DND-41 (cell line): ENCODE results near the gene MMS22L.

Source experiments
- ATAC-seq: fragments of 200-7000 bp; cut with Tn5 transposase; 3 replicates; pipeline ENCODE4 v1.9.1; 2021; ENCODE audit warnings: low read depth; ENCODE audit not compliant: insufficient read depth
- DNase-seq: peaks from one replicate; pipeline ENCODE4 v3.0.0-alpha.2; 2020
- H2AFZ ChIP-seq: 2 replicates; pipeline ENCODE4 v1.6.0; 2012; ENCODE audit warnings: low read depth, low read length
- H3K27ac ChIP-seq: 2 replicates; pipeline ENCODE4 v1.5.1; 2012; ENCODE audit warnings: low read length, inconsistent platforms
- H3K27me3 ChIP-seq: fragments of 200-600 bp; sonication (generic); 2 replicates; pipeline ENCODE4 v1.6.0; 2012; ENCODE audit warnings: low read length, mild to moderate bottlenecking, inconsistent platforms; ENCODE audit not compliant: insufficient read depth, poor library complexity
- H3K36me3 ChIP-seq: 2 replicates; pipeline ENCODE4 v1.5.1; 2012; ENCODE audit warnings: low read length, inconsistent platforms; ENCODE audit not compliant: insufficient read depth
- H3K4me1 ChIP-seq: 2 replicates; pipeline ENCODE4 v1.5.1; 2012; ENCODE audit warnings: mild to moderate bottlenecking, low read length; ENCODE audit not compliant: insufficient read depth
- H3K4me2 ChIP-seq: 2 replicates; pipeline ENCODE4 v1.6.0; 2012; ENCODE audit warnings: mild to moderate bottlenecking, moderate library complexity, low read length, inconsistent platforms; ENCODE audit not compliant: insufficient read depth
- H3K4me3 ChIP-seq, 2 experiments: fragments of 200-600 bp in 1 of 2; shearing (Covaris generic) in 1 of 2; 2 replicates each; pipeline ENCODE4 v1.5.1; 2012 to 2016; ENCODE audit warnings: inconsistent platforms in 2 of 2, low read length in 2 of 2, mild to moderate bottlenecking in 2 of 2, low read depth in 1 of 2, moderate library complexity in 1 of 2
- H3K79me2 ChIP-seq: 2 replicates; pipeline ENCODE4 v1.6.0; 2012; ENCODE audit warnings: low read length, inconsistent platforms; ENCODE audit not compliant: insufficient read depth
- H3K9ac ChIP-seq: 2 replicates; pipeline ENCODE4 v1.6.0; 2012; ENCODE audit warnings: low read depth, mild to moderate bottlenecking, inconsistent platforms, low read length, moderate library complexity
- H3K9me3 ChIP-seq: 2 replicates; pipeline ENCODE4 v1.5.1; 2012; ENCODE audit warnings: low read length, moderate library complexity, mild to moderate bottlenecking, inconsistent platforms; ENCODE audit not compliant: insufficient read depth, severe bottlenecking
- H4K20me1 ChIP-seq: 2 replicates; pipeline ENCODE4 v1.6.0; 2012; ENCODE audit warnings: low read length; ENCODE audit not compliant: insufficient read depth
- CTCF ChIP-seq: IDR thresholded peaks from 2 replicates; pipeline ENCODE4 v1.5.1; 2012; ENCODE audit warnings: borderline replicate concordance, low read length, moderate library complexity, mild to moderate bottlenecking; ENCODE audit not compliant: poor library complexity, severe bottlenecking; ENCODE audit errors: extremely low read depth
- EZH2 ChIP-seq: IDR thresholded peaks from 3 replicates; pipeline ENCODE4 v1.6.1; 2012; ENCODE audit warnings: borderline replicate concordance, low read depth, mild to moderate bottlenecking, moderate library complexity, low read length, inconsistent platforms; ENCODE audit not compliant: severe bottlenecking

MMS22L gene

GRCh38 chr6:97205966-97206365, 77.0 kb downstream of the MMS22L start:
- no peak overlapping the region for H3K4me3 ChIP-seq
- no peak overlapping the region for H3K27ac ChIP-seq
- H3K27me3 ChIP-seq, result no peaks in the 10 kb centered on the region
- H3K79me2 ChIP-seq, result peaks cover 41% of the 10 kb centered on the region
- ATAC-seq (no peak), DNase-seq (no peak)
- peaks cover 17% of the 10 kb centered on the region; the same call in 1 of the 2 replicates for H3K36me3 ChIP-seq
- H4K20me1 ChIP-seq, result peaks cover 17% of the 10 kb centered on the region; the same call in 1 of the 2 replicates
- TF ChIP-seq CTCF, result no peak
- TF ChIP-seq EZH2, result no peak
- no peaks in the 10 kb centered on the region for H3K9me3 ChIP-seq
- H3K4me1 ChIP-seq, result 0 out of 2 replicates have a peak, but pooled peaks cover 3% of the 10 kb centered on the region
- no peak overlapping the region for H3K9ac ChIP-seq
- H3K4me2 ChIP-seq, result no peak overlapping the region
- no peak overlapping the region for H2AFZ ChIP-seq

DNA sequence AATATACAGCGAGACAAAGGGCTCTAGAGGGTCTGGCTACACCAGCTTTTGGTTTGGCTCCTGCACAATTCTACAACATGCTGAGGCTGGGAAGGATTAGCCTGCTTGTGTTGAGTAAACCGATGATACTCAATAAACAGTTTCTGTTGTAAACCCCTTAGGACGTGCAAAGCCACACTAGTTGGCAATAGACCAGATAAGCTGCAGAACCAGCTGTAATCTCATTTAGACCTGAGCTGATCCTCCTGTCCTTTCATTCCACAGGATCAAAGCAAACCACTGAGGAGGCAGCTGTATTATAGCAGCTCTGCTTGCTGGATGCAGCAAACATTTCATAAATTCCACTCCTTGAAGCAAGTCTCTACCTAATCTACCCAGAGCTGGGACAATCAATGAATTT, 79.7 kb downstream of the MMS22L start:
- no peak overlapping the region for H3K4me3 ChIP-seq
- H3K9ac ChIP-seq, result no peak overlapping the region
- H3K36me3 ChIP-seq, result peaks cover 26% of the 10 kb centered on the region
- TF ChIP-seq EZH2 (no peak), CTCF (no peak)
- no peak overlapping the region for H3K27ac ChIP-seq
- H3K4me2 ChIP-seq, result no peak overlapping the region
- peak; percentile 86 for ATAC-seq
- DNase-seq, result peak; percentile 33
- H4K20me1 ChIP-seq, result peaks cover 13% of the 10 kb centered on the region; the same call in 1 of the 2 replicates
- no peak overlapping the region for H2AFZ ChIP-seq
- H3K27me3 ChIP-seq, result no peaks in the 10 kb centered on the region
- H3K4me1 ChIP-seq, result 0 out of 2 replicates have a peak, but pooled peaks cover 3% of the 10 kb centered on the region
- H3K79me2 ChIP-seq, result peaks cover 32% of the 10 kb centered on the region
- H3K9me3 ChIP-seq, result no peaks in the 10 kb centered on the region

DNA sequence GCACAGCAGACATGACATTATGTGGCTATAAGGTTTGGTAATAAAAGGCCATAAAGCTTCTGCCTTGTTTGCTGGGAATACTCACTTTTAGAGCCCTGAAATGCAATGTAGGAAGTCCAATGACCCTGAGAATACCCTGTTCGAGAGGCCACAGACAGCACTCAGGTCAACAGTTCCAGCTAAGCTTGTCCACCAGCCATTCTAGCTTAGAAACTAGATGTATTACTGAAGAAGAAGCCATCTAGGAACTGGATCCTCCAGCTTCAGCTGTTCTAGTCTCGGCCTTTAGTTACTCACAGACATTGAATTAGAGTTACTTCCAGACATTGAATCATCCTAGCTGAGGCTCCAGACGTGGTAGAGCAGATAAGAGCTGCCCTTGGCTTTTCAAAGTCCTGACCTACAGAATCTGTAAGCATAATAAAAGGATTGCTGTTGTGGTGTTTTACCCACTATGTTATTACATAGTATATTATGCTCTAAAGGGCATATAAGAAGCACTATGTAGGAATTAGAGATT, 84.9 kb downstream of the MMS22L start:
- no peaks in the 10 kb centered on the region for H3K4me1 ChIP-seq
- no peak overlapping the region for H3K9ac ChIP-seq
- H3K4me3 ChIP-seq, result no peak overlapping the region
- H3K79me2 ChIP-seq, result peaks cover 23% of the 10 kb centered on the region
- DNase-seq (no peak), ATAC-seq (no peak)
- peaks cover 66% of the 10 kb centered on the region for H3K36me3 ChIP-seq
- no peaks in the 10 kb centered on the region for H3K27me3 ChIP-seq
- H3K4me2 ChIP-seq, result no peak overlapping the region
- H3K9me3 ChIP-seq, result no peaks in the 10 kb centered on the region
- TF ChIP-seq EZH2 (no peak), CTCF (no peak)
- no peak overlapping the region for H2AFZ ChIP-seq
- H3K27ac ChIP-seq, result no peak overlapping the region
- H4K20me1 ChIP-seq, result peaks cover 4% of the 10 kb centered on the region; the same call in 1 of the 2 replicates

GRCh38 chr6:97195117-97195516, 87.9 kb downstream of the MMS22L start:
- no peaks in the 10 kb centered on the region for H3K9me3 ChIP-seq
- H3K36me3 ChIP-seq, result peaks cover 53% of the 10 kb centered on the region; the same call in 1 of the 2 replicates
- H3K4me1 ChIP-seq, result no peaks in the 10 kb centered on the region
- H3K27ac ChIP-seq, result no peak overlapping the region
- no peak overlapping the region for H3K4me2 ChIP-seq
- no peak overlapping the region for H3K4me3 ChIP-seq
- no peak for DNase-seq
- H3K27me3 ChIP-seq, result no peaks in the 10 kb centered on the region
- no peaks in the 10 kb centered on the region; the same call in 1 of the 2 replicates for H4K20me1 ChIP-seq
- no peak for ATAC-seq
- no peak overlapping the region for H2AFZ ChIP-seq
- TF ChIP-seq EZH2, result no peak
- TF ChIP-seq CTCF, result no peak
- H3K79me2 ChIP-seq, result peaks cover 17% of the 10 kb centered on the region; the same call in 1 of the 2 replicates
- no peak overlapping the region for H3K9ac ChIP-seq
